ENCODE data around the gene DIP2B. TPM values are rescaled to one million over a fixed set of nuclear protein-coding genes. Genes with fewer than 3 reads are reported as not detected.

DIP2B gene
- total RNA-seq, 1 experiment from 2014 or later: 20.0 TPM

- Histone ChIP-seq H3K4me1 (ENCODE audit: insufficient read depth, low read length) (no peaks in the 10 kb centered on the region; the same call in 1 of the 2 replicates), H3K4ac (ENCODE audit: low read depth, low read length) (no peak overlapping the region), H2BK5ac (ENCODE audit: insufficient read length, low read length) (no peak overlapping the region), H4K8ac (replicated peaks; ENCODE audit: insufficient read length, low read depth, low read length) (no peak overlapping the region), H2BK15ac (ENCODE audit: low read depth, low read length) (no peak overlapping the region), H3K56ac (ENCODE audit: insufficient read length, low read depth, low read length) (no peak overlapping the region), H3T11ph (ENCODE audit: low read length) (no peak overlapping the region), H3K14ac (ENCODE audit: insufficient read depth, low read length) (no peak overlapping the region), H2BK120ac (ENCODE audit: low read depth, low read length, poor library complexity, severe bottlenecking) (no peak overlapping the region), H3K27ac (ENCODE audit: insufficient read length, low read depth, low read length) (no peak overlapping the region), H4K91ac (ENCODE audit: insufficient read length, low read depth, low read length) (no peak overlapping the region), H3K23me2 (ENCODE audit: insufficient read length, low read depth, low read length, poor library complexity, severe bottlenecking) (no peaks in the 10 kb centered on the region), H2AFZ (ENCODE audit: low read length) (no peak overlapping the region), H3K4me2 (ENCODE audit: insufficient read depth, insufficient read length, low read length) (no peak overlapping the region), H3K9me3 (ENCODE audit: control insufficient read depth, low read depth, low read length) (no peaks in the 10 kb centered on the region), H3K9ac (ENCODE audit: extremely low read depth, insufficient read length, low read length) (no peak overlapping the region), H2BK12ac (ENCODE audit: insufficient read length, low read depth, low read length) (no peak overlapping the region), H4K20me1 (ENCODE audit: control insufficient read depth, insufficient read depth, insufficient read length) (no peaks in the 10 kb centered on the region), H3K18ac (ENCODE audit: insufficient read length, low read depth, low read length) (no peak overlapping the region), H2AK5ac (ENCODE audit: insufficient read length, low read length) (no peak overlapping the region), H3K79me2 (ENCODE audit: insufficient read depth, low read length) (no peaks in the 10 kb centered on the region), H3K79me1 (ENCODE audit: insufficient read depth, low read depth, low read length, poor library complexity, severe bottlenecking) (no peaks in the 10 kb centered on the region), H4K5ac (ENCODE audit: insufficient read length, low read depth, low read length) (no peak overlapping the region), H2BK20ac (ENCODE audit: low read depth, low read length, poor library complexity, severe bottlenecking) (no peak overlapping the region), H3K27me3 (ENCODE audit: insufficient read depth, low read length) (no peaks in the 10 kb centered on the region), H3K23ac (ENCODE audit: insufficient read length, low read depth, low read length) (no peak overlapping the region)
- WGBS (ENCODE audit: extremely low coverage, insufficient read length, low lambda C conversion rate): no CpG with 5 or more reads among the region's 3 CpGs
- TF ChIP-seq CTCF (conservative IDR thresholded peaks at IDR 0.05): no peak
- no peaks in the 10 kb centered on the region for H3K9me3 Mint-ChIP-seq
- peak; percentile 47 for DNase-seq
- H3K4me1 Mint-ChIP-seq: peaks cover 0 to 3% of the 10 kb centered on the region in 2 experiments; a peak in 1 of 4 replicates
- peak overlapping the region; percentile 60 to 88 (median 78); a peak in 5 of 7 replicates for H3K27ac Mint-ChIP-seq
- H3K4me3 Mint-ChIP-seq: no peak overlapping the region
- no peaks in the 10 kb centered on the region for H3K27me3 Mint-ChIP-seq (ENCODE audit: low read depth)
- H3K36me3 Mint-ChIP-seq (ENCODE audit: insufficient read depth in 1 of 3, low read depth in 3 of 3): peaks cover 0 to 6% (median 2%) of the 10 kb centered on the region in 3 experiments; a peak in 2 of 7 replicates
Observed at GRCh38 chr12:50636505-50636904, 131.7 kb downstream of the DIP2B start.

Measured in H9 (cell line).